ENCODE measurements around the gene ABCB8. TPM values are rescaled to one million over a fixed set of nuclear protein-coding genes. Genes with fewer than 3 reads are reported as not detected.

The ABCB8 gene
- total RNA-seq, 5 donors from 2014 or later (not counting 1 experiment from before 2014, with no cell fraction given) = 72.4 to 83.0 (median 74.8) TPM

DNA sequence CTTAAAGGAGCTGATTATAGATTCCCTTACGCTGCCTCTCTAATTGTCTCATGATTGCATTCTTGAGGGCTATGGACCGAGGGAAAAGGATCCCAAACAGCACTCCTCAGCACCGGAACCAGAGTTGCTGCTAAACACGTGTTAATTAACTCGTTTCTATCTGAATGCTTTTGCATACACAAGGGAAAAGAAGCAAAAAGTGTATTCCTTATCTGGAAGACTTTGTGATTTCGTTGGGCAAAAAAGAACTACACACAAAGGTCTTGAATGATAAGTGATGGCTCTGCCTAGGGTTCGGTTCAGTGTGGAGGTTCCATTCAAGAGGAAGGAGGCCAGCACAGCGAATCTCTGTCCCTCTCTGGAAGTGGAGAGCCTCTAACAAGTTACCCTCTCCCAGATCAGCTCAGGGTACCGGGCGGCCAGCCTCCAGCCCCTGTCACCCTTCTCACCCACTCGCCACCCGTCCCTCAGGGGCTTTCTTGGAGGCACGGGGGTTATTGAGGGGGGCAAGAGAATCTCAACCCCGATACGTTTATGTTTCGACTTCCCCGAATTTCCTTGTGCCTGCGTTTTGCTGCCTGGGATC lies 30.6 kb downstream of the ABCB8 start:
- peak overlapping the region; percentile 90 for H3K4me3 Mint-ChIP-seq
- ChIA-PET CTCF (interaction anchor here in 1 of 2 donors (0.6 to 1.7 kb wide), 2 partner anchors 22 to 82 kb away, joined by 4 to 5 read pairs; partner anchors contain the start of gene FASTK), POLR2A (no interaction called here)
- H3K27me3 Mint-ChIP-seq = no peaks in the 10 kb centered on the region
- H3K27ac Mint-ChIP-seq = peak overlapping the region; percentile 95 to 96
- Histone ChIP-seq H3K27me3 (replicated peaks in 1 of 2; ENCODE audit: control insufficient read depth in 2 of 2, extremely low read depth in 1 of 2, insufficient read depth in 2 of 2, low read length in 1 of 2) (no peaks in the 10 kb centered on the region), H3K27ac (ENCODE audit: low read length) (peak overlapping the region; percentile 94), H3K9me3 (no peaks in the 10 kb centered on the region), H3K4me3 (ENCODE audit: control insufficient read depth in 1 of 2, extremely low read depth in 1 of 2, low read length in 1 of 2) (peak overlapping the region; percentile 77 to 85), H3K4me1 (ENCODE audit: control insufficient read depth in 1 of 2, extremely low read depth in 1 of 2, insufficient read depth in 2 of 2, low read length in 2 of 2) (peaks cover 26 to 51% of the 10 kb centered on the region in 2 experiments), H3K36me3 (ENCODE audit: control insufficient read depth in 2 of 2, extremely low read depth in 1 of 2, insufficient read depth in 1 of 2, low read length in 1 of 2) (peaks cover 0 to 4% of the 10 kb centered on the region in 2 donors)
- peaks cover 4% of the 10 kb centered on the region for H3K36me3 Mint-ChIP-seq
- ATAC-seq (replicated peaks in 1 of 4) (no peak), DNase-seq (peak in 2 of 35 experiments; percentile 7 to 46)
- WGBS (ENCODE audit: insufficient coverage) = 8% methylated on average over 7 of the region's 18 CpGs
- H3K9me3 Mint-ChIP-seq = no peaks in the 10 kb centered on the region
- peaks cover 32 to 43% (median 41%) of the 10 kb centered on the region in 3 donors for H3K4me1 Mint-ChIP-seq

DNA sequence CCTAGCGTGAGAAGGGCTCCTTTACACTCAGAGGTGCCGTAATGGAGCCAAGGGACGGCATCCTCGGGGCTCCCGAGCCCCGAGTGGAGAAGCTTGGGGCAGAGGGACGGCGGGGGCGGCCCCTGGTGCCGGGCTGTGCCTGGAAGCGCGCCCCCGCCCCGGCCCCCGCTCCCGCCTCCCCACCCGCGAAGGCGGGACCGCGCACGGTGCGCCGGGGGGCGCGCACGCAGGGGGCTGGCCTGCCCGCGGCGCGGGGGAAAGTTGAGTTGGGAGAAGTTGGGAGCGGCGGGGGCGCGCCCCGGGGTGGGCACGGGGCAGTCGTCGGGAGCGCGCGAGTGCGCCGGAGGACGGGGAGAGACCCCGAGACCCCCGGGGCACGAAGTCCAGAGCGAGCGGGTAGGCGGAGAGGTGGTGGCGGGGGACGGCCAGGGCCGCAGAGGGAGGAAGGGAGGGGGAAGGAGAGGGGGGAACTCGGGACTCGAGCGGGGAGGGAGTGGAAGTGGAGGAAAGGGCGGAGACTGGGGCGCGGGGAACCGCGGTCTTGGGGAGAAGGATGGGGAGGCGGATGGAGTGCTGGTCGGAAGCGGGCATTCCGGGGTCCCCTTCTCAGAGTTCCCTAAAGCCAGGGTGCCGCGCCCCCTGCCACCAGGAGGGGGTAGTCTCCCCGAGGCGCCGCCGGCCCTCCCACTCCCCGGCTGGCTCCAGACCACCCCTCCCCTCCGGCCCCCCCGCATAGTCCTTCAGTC lies 31.3 kb downstream of the ABCB8 start, which contains the start of gene SLC4A2:
Gene SLC4A2, plus strand, starts transcription at position 223 of the 746 bp plus-strand sequence. CDS start 2,399 bp downstream, outside the sequence.
- CTCF ChIA-PET = interaction anchor here in 1 of 2 donors (1.7 kb wide), 1 partner anchor 21 kb away, joined by 5 read pairs; the partner anchor contains the start of gene FASTK

GRCh38 chr7:151060113-151060415 lies 31.8 kb downstream of the ABCB8 start:
- ATAC-seq (replicated peaks in 1 of 4) (no peak), DNase-seq (no peak)
- H3K9me3 Mint-ChIP-seq = no peaks in the 10 kb centered on the region
- Histone ChIP-seq H3K36me3 (ENCODE audit: control insufficient read depth in 2 of 2, extremely low read depth in 1 of 2, insufficient read depth in 1 of 2, low read length in 1 of 2) (peaks cover 0 to 11% of the 10 kb centered on the region in 2 donors), H3K4me3 (ENCODE audit: control insufficient read depth in 1 of 2, extremely low read depth in 1 of 2, low read length in 1 of 2) (peak overlapping the region; percentile 57 to 85), H3K9me3 (no peaks in the 10 kb centered on the region), H3K4me1 (ENCODE audit: control insufficient read depth in 1 of 2, extremely low read depth in 1 of 2, insufficient read depth in 2 of 2, low read length in 2 of 2) (peaks cover 26 to 51% of the 10 kb centered on the region in 2 experiments), H3K27me3 (replicated peaks in 1 of 2; ENCODE audit: control insufficient read depth in 2 of 2, extremely low read depth in 1 of 2, insufficient read depth in 2 of 2, low read length in 1 of 2) (no peaks in the 10 kb centered on the region), H3K27ac (ENCODE audit: low read length) (peak overlapping the region; percentile 49)
- peak overlapping the region in 1 of 2 donors; percentile 39 for H3K27ac Mint-ChIP-seq
- no peaks in the 10 kb centered on the region for H3K27me3 Mint-ChIP-seq
- 0% methylated on average over 3 of the region's 17 CpGs for WGBS (ENCODE audit: insufficient coverage)
- H3K4me3 Mint-ChIP-seq = peak overlapping the region; percentile 82 to 90 (median 90)
- CTCF ChIA-PET = no interaction called here
- H3K36me3 Mint-ChIP-seq = peaks cover under 1% of the 10 kb centered on the region
- POLR2A ChIA-PET = no interaction called here
- H3K4me1 Mint-ChIP-seq = peaks cover 32 to 43% (median 41%) of the 10 kb centered on the region in 3 donors

More for the DNA sequence above, 31.3 kb downstream of the ABCB8 start, which contains the start of gene SLC4A2:
- no peaks in the 10 kb centered on the region for H3K27me3 Mint-ChIP-seq
- peak within 1 kb of the TSS; percentile 77 to 85 for H3K4me3 ChIP-seq (ENCODE audit: control insufficient read depth in 1 of 2, extremely low read depth in 1 of 2, low read length in 1 of 2)
- H3K4me3 Mint-ChIP-seq = peak within 1 kb of the TSS; percentile 90
- under 1% methylated on average over 52 of the region's 75 CpGs for WGBS (ENCODE audit: insufficient coverage)
- H3K36me3 Mint-ChIP-seq = peaks cover 2% of the 10 kb centered on the region
- ATAC-seq (replicated peaks in 1 of 4) (peak in 3 of 4 experiments; percentile 12 to 21 (median 15)), DNase-seq (peak in 33 of 35 experiments; percentile 21 to 82 (median 54))
- peak within 1 kb of the TSS; percentile 94 for H3K27ac ChIP-seq (ENCODE audit: low read length)
- H3K9me3 Mint-ChIP-seq = no peaks in the 10 kb centered on the region
- no peaks in the 10 kb centered on the region for H3K9me3 ChIP-seq
- H3K36me3 ChIP-seq (ENCODE audit: control insufficient read depth in 2 of 2, extremely low read depth in 1 of 2, insufficient read depth in 1 of 2, low read length in 1 of 2) = peaks cover 0 to 6% of the 10 kb centered on the region in 2 donors
- H3K27me3 ChIP-seq (replicated peaks in 1 of 2; ENCODE audit: control insufficient read depth in 2 of 2, extremely low read depth in 1 of 2, insufficient read depth in 2 of 2, low read length in 1 of 2) = no peaks in the 10 kb centered on the region
- peak within 1 kb of the TSS; percentile 95 to 96 for H3K27ac Mint-ChIP-seq
- POLR2A ChIA-PET = no interaction called here
- H3K4me1 Mint-ChIP-seq = peaks cover 32 to 43% (median 41%) of the 10 kb centered on the region in 3 donors
- H3K4me1 ChIP-seq (ENCODE audit: control insufficient read depth in 1 of 2, extremely low read depth in 1 of 2, insufficient read depth in 2 of 2, low read length in 2 of 2) = peaks cover 26 to 51% of the 10 kb centered on the region in 2 experiments

GRCh38 chr7:151060416-151061212 lies 32.4 kb downstream of the ABCB8 start:
- Mint-ChIP-seq H3K9me3 (no peaks in the 10 kb centered on the region), H3K36me3 (peaks cover 6% of the 10 kb centered on the region), H3K4me3 (peak overlapping the region; percentile 82 to 90 (median 90)), H3K27ac (peak overlapping the region; percentile 39 to 74), H3K4me1 (peaks cover 32 to 43% (median 41%) of the 10 kb centered on the region in 3 donors), H3K27me3 (no peaks in the 10 kb centered on the region)
- POLR2A ChIA-PET = no interaction called here
- Histone ChIP-seq H3K27me3 (replicated peaks in 1 of 2; ENCODE audit: control insufficient read depth in 2 of 2, extremely low read depth in 1 of 2, insufficient read depth in 2 of 2, low read length in 1 of 2) (no peaks in the 10 kb centered on the region), H3K4me1 (ENCODE audit: control insufficient read depth in 1 of 2, extremely low read depth in 1 of 2, insufficient read depth in 2 of 2, low read length in 2 of 2) (peaks cover 26 to 51% of the 10 kb centered on the region in 2 experiments), H3K36me3 (ENCODE audit: control insufficient read depth in 2 of 2, extremely low read depth in 1 of 2, insufficient read depth in 1 of 2, low read length in 1 of 2) (peaks cover 0 to 17% of the 10 kb centered on the region in 2 donors), H3K9me3 (no peaks in the 10 kb centered on the region), H3K4me3 (ENCODE audit: control insufficient read depth in 1 of 2, extremely low read depth in 1 of 2, low read length in 1 of 2) (peak overlapping the region; percentile 57 to 85), H3K27ac (ENCODE audit: low read length) (peak overlapping the region; percentile 49)
- peak in 1 of 35 experiments; percentile 14 for DNase-seq
- ATAC-seq (replicated peaks in 1 of 4) = no peak
- CTCF ChIA-PET = interaction anchor here in 1 of 2 donors (0.6 kb wide), 1 partner anchor 9 kb away, joined by 3 read pairs; no protein-coding TSS in a partner anchor
- 54% methylated on average over 5 of the region's 21 CpGs for WGBS (ENCODE audit: insufficient coverage)

DNA sequence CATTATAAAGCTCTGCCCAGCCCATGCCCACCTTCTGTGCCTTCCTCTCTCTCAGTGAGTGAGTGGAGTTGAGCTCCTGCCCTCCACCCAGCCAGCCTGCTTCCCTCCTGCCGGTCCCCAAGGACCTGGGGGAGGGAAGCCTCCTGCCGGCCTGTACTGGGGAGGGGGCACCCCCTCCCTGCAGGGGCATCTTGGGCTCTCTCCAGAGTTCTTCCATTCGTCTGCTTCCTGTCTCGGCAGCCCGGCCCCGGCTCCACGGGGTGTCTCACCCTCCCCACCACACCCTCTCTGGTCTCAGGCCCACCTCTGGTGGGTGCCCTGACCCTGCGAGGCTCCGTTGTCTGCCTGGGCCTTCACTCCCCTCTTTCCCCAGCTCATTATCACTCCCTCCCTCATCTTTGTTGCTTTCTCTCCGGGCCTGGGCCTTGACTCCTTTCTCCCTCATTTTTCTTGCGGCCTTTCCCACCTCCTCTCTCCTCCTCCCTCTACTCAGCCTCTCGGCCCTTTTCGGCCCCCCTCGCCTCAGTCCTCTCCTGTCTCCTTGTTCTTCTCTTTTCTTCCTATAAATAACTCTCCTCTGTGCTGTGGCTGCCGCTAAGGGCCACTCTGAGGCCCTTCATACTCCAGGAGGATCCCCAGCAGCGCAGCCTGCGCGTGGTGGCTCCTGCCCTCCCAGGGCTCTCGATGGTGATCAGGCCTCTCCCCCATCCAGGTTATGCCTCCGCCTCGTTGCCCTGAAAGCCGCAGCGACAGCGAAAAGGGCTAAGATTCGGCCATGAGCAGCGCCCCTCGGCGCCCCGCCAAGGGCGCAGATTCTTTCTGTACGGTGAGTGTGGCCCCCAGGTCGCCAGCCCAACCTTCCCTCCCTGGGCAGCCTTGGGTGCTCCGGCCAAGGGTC lies 33.2 kb downstream of the ABCB8 start:
- Histone ChIP-seq H3K27me3 (replicated peaks in 1 of 2; ENCODE audit: control insufficient read depth in 2 of 2, extremely low read depth in 1 of 2, insufficient read depth in 2 of 2, low read length in 1 of 2) (no peaks in the 10 kb centered on the region), H3K36me3 (ENCODE audit: control insufficient read depth in 2 of 2, extremely low read depth in 1 of 2, insufficient read depth in 1 of 2, low read length in 1 of 2) (peaks cover under 1 to 21% of the 10 kb centered on the region in 2 donors), H3K4me3 (ENCODE audit: control insufficient read depth in 1 of 2, extremely low read depth in 1 of 2, low read length in 1 of 2) (no peak overlapping the region), H3K27ac (ENCODE audit: low read length) (no peak overlapping the region), H3K9me3 (no peaks in the 10 kb centered on the region), H3K4me1 (ENCODE audit: control insufficient read depth in 1 of 2, extremely low read depth in 1 of 2, insufficient read depth in 2 of 2, low read length in 2 of 2) (peaks cover 26 to 51% of the 10 kb centered on the region in 2 experiments)
- H3K9me3 Mint-ChIP-seq = no peaks in the 10 kb centered on the region
- CTCF ChIA-PET = interaction anchor here in 1 of 2 donors (0.6 kb wide), 1 partner anchor 8 kb away, joined by 3 read pairs; no protein-coding TSS in a partner anchor
- H3K4me3 Mint-ChIP-seq = peak overlapping the region; percentile 25 to 90 (median 47)
- peaks cover 30 to 41% (median 40%) of the 10 kb centered on the region in 3 donors for H3K4me1 Mint-ChIP-seq
- no peaks in the 10 kb centered on the region for H3K27me3 Mint-ChIP-seq
- ATAC-seq (replicated peaks in 1 of 4) (no peak), DNase-seq (no peak)
- 93% methylated on average over 30 of the region's 33 CpGs for WGBS (ENCODE audit: insufficient coverage)
- peak overlapping the region in 1 of 2 donors; percentile 55 for H3K27ac Mint-ChIP-seq
- POLR2A ChIA-PET = no interaction called here
- H3K36me3 Mint-ChIP-seq = peaks cover 6% of the 10 kb centered on the region
